H9 (cell line): Measurements from ENCODE around the gene ZNF431. TPM values are rescaled to one million over a fixed set of nuclear protein-coding genes. Genes with fewer than 3 reads are reported as not detected.

Experiments used
- DNase-seq: peaks from one replicate; pipeline ENCODE4 v3.0.0-alpha.2; 2017
- H2AFZ ChIP-seq: one replicate; pipeline ENCODE4 v1.6.1; 2013; ENCODE audit warnings: mild to moderate bottlenecking, low read length, control low read depth, moderate library complexity
- H2AK5ac ChIP-seq: 2 replicates; pipeline ENCODE4 v1.6.1; 2013; ENCODE audit warnings: low read length, control low read depth, mixed read lengths; ENCODE audit not compliant: insufficient read length
- H2BK120ac ChIP-seq: one replicate; pipeline ENCODE4 v1.6.1; 2013; ENCODE audit warnings: low read depth, mild to moderate bottlenecking, low read length, control low read depth, inconsistent platforms; ENCODE audit not compliant: poor library complexity, severe bottlenecking
- H2BK12ac ChIP-seq: 2 replicates; pipeline ENCODE4 v1.6.1; 2013; ENCODE audit warnings: low read length, control low read depth, mixed read lengths, low read depth; ENCODE audit not compliant: insufficient read length
- H2BK15ac ChIP-seq: 2 replicates; pipeline ENCODE4 v1.6.1; 2013; ENCODE audit warnings: low read depth, low read length, control low read depth
- H2BK20ac ChIP-seq: one replicate; pipeline ENCODE4 v1.6.1; 2013; ENCODE audit warnings: low read depth, mild to moderate bottlenecking, low read length, control low read depth, inconsistent platforms; ENCODE audit not compliant: poor library complexity, severe bottlenecking
- H2BK5ac ChIP-seq: 2 replicates; pipeline ENCODE4 v1.6.1; 2013; ENCODE audit warnings: low read length, control low read depth, mixed read lengths; ENCODE audit not compliant: insufficient read length
- H3K14ac ChIP-seq: 2 replicates; pipeline ENCODE4 v1.6.1; 2013; ENCODE audit warnings: low read length, control low read depth; ENCODE audit not compliant: insufficient read depth
- H3K18ac ChIP-seq: 2 replicates; pipeline ENCODE4 v1.6.1; 2013; ENCODE audit warnings: low read depth, mild to moderate bottlenecking, mixed read lengths, low read length, control low read depth; ENCODE audit not compliant: insufficient read length
- H3K23ac ChIP-seq: 2 replicates; pipeline ENCODE4 v1.6.1; 2013; ENCODE audit warnings: low read length, control low read depth, mixed read lengths, low read depth; ENCODE audit not compliant: insufficient read length
- H3K23me2 ChIP-seq: 2 replicates; pipeline ENCODE4 v1.6.1; 2013; ENCODE audit warnings: low read depth, mild to moderate bottlenecking, mixed read lengths, low read length, control low read depth; ENCODE audit not compliant: insufficient read length, poor library complexity, severe bottlenecking
- H3K27ac ChIP-seq: 2 replicates; pipeline ENCODE4 v1.5.1; 2013; ENCODE audit warnings: low read length, control low read depth, mixed read lengths, low read depth; ENCODE audit not compliant: insufficient read length
- H3K27me3 ChIP-seq: 2 replicates; pipeline ENCODE4 v1.6.1; 2013; ENCODE audit warnings: low read length, control low read depth, inconsistent platforms; ENCODE audit not compliant: insufficient read depth
- H3K4ac ChIP-seq: 2 replicates; pipeline ENCODE4 v1.6.1; 2013; ENCODE audit warnings: low read depth, mild to moderate bottlenecking, control low read depth, inconsistent platforms, low read length, moderate library complexity
- H3K4me1 ChIP-seq: 2 replicates; pipeline ENCODE4 v1.6.1; 2013; ENCODE audit warnings: low read length, control low read depth, inconsistent platforms; ENCODE audit not compliant: insufficient read depth
- H3K4me2 ChIP-seq: 2 replicates; pipeline ENCODE4 v1.6.1; 2013; ENCODE audit warnings: low read length, control low read depth, mixed read lengths; ENCODE audit not compliant: insufficient read length, insufficient read depth
- H3K56ac ChIP-seq: 2 replicates; pipeline ENCODE4 v1.6.1; 2013; ENCODE audit warnings: low read depth, mild to moderate bottlenecking, mixed read lengths, low read length, control low read depth; ENCODE audit not compliant: insufficient read length
- H3K79me1 ChIP-seq: 2 replicates; pipeline ENCODE4 v1.6.1; 2013; ENCODE audit warnings: low read depth, mild to moderate bottlenecking, moderate library complexity, low read length, control low read depth, inconsistent platforms; ENCODE audit not compliant: insufficient read depth, poor library complexity, severe bottlenecking
- H3K79me2 ChIP-seq: 2 replicates; pipeline ENCODE4 v1.6.1; 2013; ENCODE audit warnings: low read length, control low read depth, inconsistent platforms; ENCODE audit not compliant: insufficient read depth
- H3K9ac ChIP-seq: 2 replicates; pipeline ENCODE4 v1.6.1; 2013; ENCODE audit warnings: low read length, control low read depth, mixed read lengths; ENCODE audit not compliant: insufficient read length; ENCODE audit errors: extremely low read depth
- H3K9me3 ChIP-seq: one replicate; pipeline ENCODE4 v1.6.1; 2013; ENCODE audit warnings: low read depth, low read length, inconsistent platforms; ENCODE audit not compliant: control insufficient read depth
- H3T11ph ChIP-seq: one replicate; pipeline ENCODE4 v1.6.1; 2013; ENCODE audit warnings: mild to moderate bottlenecking, low read length, control low read depth, inconsistent platforms
- H4K20me1 ChIP-seq: one replicate; pipeline ENCODE4 v1.6.1; 2013; ENCODE audit not compliant: control insufficient read depth, insufficient read length, insufficient read depth
- H4K5ac ChIP-seq: 2 replicates; pipeline ENCODE4 v1.6.1; 2013; ENCODE audit warnings: low read depth, mild to moderate bottlenecking, mixed read lengths, low read length, control low read depth; ENCODE audit not compliant: insufficient read length
- H4K8ac ChIP-seq: replicated peaks from 2 replicates; pipeline ENCODE4 v1.6.1; 2013; ENCODE audit warnings: low read length, control low read depth, mixed read lengths, low read depth; ENCODE audit not compliant: insufficient read length
- H4K91ac ChIP-seq: 2 replicates; pipeline ENCODE4 v1.6.1; 2013; ENCODE audit warnings: low read depth, mild to moderate bottlenecking, moderate library complexity, mixed read lengths, low read length, control low read depth; ENCODE audit not compliant: insufficient read length
- H3K27ac Mint-ChIP-seq, 3 experiments: 2 replicates in 2 of 3; 3 replicates in 1 of 3; pipeline ENCODE4 v1.8.0; 2020 to 2021; ENCODE audit warnings: mixed read lengths in 3 of 3, mild to moderate bottlenecking in 1 of 3, moderate library complexity in 1 of 3
- H3K27me3 Mint-ChIP-seq: 2 replicates; pipeline ENCODE4 v1.8.0; 2021; ENCODE audit warnings: low read depth, mild to moderate bottlenecking, moderate library complexity, mixed read lengths
- H3K36me3 Mint-ChIP-seq, 3 experiments: 2 replicates in 2 of 3; 3 replicates in 1 of 3; pipeline ENCODE4 v1.8.0; 2020 to 2021; ENCODE audit warnings: low read depth in 3 of 3, mixed read lengths in 3 of 3; ENCODE audit not compliant: insufficient read depth in 1 of 3
- H3K4me1 Mint-ChIP-seq, 2 experiments: 2 replicates each; pipeline ENCODE4 v1.8.0; 2020; ENCODE audit warnings: mixed read lengths in 2 of 2
- H3K4me3 Mint-ChIP-seq, 2 experiments: 2 replicates in 1 of 2; 3 replicates in 1 of 2; pipeline ENCODE4 v1.8.0; 2020 to 2021; ENCODE audit warnings: mild to moderate bottlenecking in 2 of 2, mixed read lengths in 2 of 2, moderate library complexity in 1 of 2
- H3K9me3 Mint-ChIP-seq, 2 experiments: 2 replicates in 1 of 2; 3 replicates in 1 of 2; pipeline ENCODE4 v1.8.0; 2020; ENCODE audit warnings: mild to moderate bottlenecking in 2 of 2, mixed read lengths in 2 of 2, moderate library complexity in 1 of 2
- total RNA-seq: library from RNA; stranded (reverse); gene quantifications from 2 replicates; pipeline ENCODE4 v1.2.1, GENCODE V29; 2021
- TF ChIP-seq, protein P1 (sequence below): fragments of 200-600 bp; sonication (generic); conservative IDR thresholded peaks from 3 replicates; pipeline ENCODE4 v1.8.0; 2021; ENCODE audit warnings: antibody characterized with exemption, mild to moderate bottlenecking

ZNF431 gene
- total RNA-seq, 1 experiment from 2014 or later = 47.4 TPM

- no peak overlapping the region for H2BK15ac ChIP-seq
Measured at GRCh38 chr19:21148681-21149080, 6.8 kb downstream of the ZNF431 start.

More at GRCh38 chr19:21148681-21149080, 6.8 kb downstream of the ZNF431 start:
- Histone ChIP-seq H4K91ac (no peak overlapping the region), H3K56ac (no peak overlapping the region), H2AFZ (no peak overlapping the region), H3K9me3 (peaks cover 16% of the 10 kb centered on the region), H3K23me2 (no peaks in the 10 kb centered on the region), H3K14ac (no peak overlapping the region), H2BK12ac (no peak overlapping the region), H3K27ac (no peak overlapping the region), H3K4me2 (no peak overlapping the region), H4K8ac (no peak overlapping the region), H2BK5ac (no peak overlapping the region), H2BK120ac (no peak overlapping the region), H3K9ac (no peak overlapping the region), H2BK20ac (no peak overlapping the region), H3T11ph (no peak overlapping the region), H4K5ac (no peak overlapping the region), H3K4me1 (no peaks in the 10 kb centered on the region), H4K20me1 (no peaks in the 10 kb centered on the region), H3K4ac (no peak overlapping the region), H3K18ac (no peak overlapping the region), H2AK5ac (no peak overlapping the region), H3K23ac (no peak overlapping the region), H3K79me1 (peaks cover 2% of the 10 kb centered on the region), H3K27me3 (no peaks in the 10 kb centered on the region), H3K79me2 (peaks cover 1% of the 10 kb centered on the region; the same call in 1 of the 2 replicates)
- Mint-ChIP-seq H3K9me3 (peaks cover 37 to 59% of the 10 kb centered on the region in 2 experiments; a peak in 4 of 5 replicates), H3K4me3 (no peak overlapping the region), H3K27me3 (no peaks in the 10 kb centered on the region), H3K4me1 (peaks cover 7 to 9% of the 10 kb centered on the region in 2 experiments), H3K27ac (no peak overlapping the region), H3K36me3 (peaks cover 99 to 100% (median 99%) of the 10 kb centered on the region in 3 experiments)
- TF ChIP-seq, protein P1, sequence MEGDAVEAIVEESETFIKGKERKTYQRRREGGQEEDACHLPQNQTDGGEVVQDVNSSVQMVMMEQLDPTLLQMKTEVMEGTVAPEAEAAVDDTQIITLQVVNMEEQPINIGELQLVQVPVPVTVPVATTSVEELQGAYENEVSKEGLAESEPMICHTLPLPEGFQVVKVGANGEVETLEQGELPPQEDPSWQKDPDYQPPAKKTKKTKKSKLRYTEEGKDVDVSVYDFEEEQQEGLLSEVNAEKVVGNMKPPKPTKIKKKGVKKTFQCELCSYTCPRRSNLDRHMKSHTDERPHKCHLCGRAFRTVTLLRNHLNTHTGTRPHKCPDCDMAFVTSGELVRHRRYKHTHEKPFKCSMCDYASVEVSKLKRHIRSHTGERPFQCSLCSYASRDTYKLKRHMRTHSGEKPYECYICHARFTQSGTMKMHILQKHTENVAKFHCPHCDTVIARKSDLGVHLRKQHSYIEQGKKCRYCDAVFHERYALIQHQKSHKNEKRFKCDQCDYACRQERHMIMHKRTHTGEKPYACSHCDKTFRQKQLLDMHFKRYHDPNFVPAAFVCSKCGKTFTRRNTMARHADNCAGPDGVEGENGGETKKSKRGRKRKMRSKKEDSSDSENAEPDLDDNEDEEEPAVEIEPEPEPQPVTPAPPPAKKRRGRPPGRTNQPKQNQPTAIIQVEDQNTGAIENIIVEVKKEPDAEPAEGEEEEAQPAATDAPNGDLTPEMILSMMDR = no peak
- DNase-seq = no peak
